Stimulated activated CD8-positive, alpha-beta memory T cell treated with anti-CD3 and anti-CD28 coated beads, Interleukin-2, amount 100 ng/mL, for 48 hours (primary cell): Measurements from ENCODE around the gene EIF3J.
"Not testable (repeated sequence)": the region's sequence is repeated elsewhere in the genome, so short reads cannot be mapped to it uniquely, and the experiment has no call there.

Source experiments
- DNase-seq, 2 donors: peaks; one replicate each; pipeline ENCODE4 v3.0.0-alpha.2; 2020; ENCODE audit warnings: low read depth in 2 of 2

Gene EIF3J

DNA sequence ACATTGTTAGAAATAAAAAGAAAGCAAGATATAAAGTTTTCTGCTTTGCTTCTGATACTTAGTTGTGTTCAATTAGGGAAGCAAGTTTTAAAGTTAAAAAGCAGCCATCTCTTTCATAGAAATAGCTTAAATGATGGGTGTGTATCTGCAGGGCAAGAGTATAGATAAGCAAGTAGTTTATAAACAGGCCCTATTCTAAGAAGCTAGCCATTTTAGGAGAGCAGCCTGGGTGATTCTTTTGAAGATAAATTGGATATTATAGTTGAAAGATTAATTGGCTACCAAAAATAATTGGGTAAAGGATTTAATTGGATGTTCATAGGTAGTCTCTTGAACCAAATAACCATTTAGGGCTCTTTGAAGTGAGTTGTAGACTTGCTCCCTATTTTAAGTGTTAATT, 5.6 kb downstream of the EIF3J start:
- DNase-seq, result no peak

DNA sequence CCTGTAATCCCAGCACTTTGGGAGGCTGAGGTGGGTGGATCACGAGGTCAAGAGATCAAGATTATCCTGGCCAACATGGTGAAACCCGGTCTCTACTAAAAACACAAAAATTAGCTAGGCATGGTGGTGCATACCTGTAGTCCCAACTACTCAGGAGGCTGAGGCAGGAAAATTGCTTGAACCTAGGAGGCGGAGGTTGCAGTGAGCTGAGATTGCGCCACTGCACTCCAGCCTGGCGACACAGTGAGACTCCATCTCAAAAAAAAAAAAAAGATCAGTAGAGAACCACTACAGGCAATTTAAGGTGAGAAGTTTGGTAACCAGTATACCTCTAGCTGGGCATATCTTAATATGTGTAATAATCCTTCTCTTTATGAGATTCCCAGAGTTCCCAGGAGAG, 7.8 kb downstream of the EIF3J start:
- DNase-seq, result not testable (repeated sequence)

DNA sequence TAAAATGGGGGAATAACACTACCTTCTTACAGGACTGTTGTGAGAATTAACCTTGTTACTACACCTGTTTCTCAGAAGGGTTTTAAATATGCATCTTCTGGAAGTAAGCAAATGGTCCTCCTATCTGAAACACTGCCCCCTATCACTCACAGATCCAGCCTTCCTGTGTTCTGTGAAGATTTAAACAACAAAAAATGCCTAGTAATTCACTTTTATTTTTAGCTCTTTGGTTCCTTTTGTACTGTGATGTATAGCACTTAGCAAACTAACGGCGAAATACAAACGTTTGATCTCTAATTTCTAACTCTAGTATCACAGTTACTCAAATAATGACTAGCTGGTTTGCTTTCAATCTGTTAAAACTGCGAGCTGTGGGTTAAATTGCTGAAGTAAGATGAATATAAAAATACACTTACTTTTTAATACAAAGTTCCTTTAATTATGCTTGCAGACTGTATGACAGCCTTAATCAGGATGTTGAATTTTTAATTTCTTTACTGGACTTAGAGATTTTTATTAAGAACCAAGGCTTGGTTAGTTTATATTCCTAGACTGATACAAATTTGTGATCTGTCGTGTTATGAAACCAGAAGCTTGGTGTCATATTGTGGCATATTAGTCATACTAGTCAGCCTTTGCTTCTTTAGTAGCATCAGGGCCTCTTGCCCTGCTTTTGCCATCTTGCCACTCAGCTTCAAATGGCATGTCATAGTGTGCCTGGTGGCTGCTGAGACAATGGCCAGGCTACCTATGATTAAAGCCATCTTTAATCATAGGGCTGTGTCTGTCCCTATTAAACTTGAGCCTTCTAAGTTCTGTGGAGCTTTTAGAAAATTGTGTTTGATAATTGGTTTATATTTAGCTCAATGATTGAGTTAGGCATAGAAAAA, 9.2 kb downstream of the EIF3J start:
- peak in 1 of 2 donors; percentile 28 for DNase-seq

DNA sequence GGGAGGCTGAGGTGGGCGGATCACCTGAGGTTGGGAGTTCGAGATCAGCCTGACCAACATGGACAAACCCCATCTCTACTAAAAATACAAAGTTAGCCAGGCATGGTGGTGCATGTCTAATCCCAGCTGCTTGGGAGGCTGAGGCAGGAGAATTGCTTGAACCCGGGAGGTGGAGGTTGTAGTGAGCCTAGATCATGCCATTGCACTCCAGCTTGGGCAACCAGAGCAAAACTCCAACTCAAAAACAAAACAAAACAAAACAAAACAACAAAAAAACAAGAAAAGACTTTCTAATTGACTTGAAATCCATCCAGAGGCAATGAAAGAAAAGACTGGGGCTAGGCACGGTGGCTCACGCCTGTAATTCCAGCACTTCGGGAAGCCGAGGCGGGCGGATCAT, 12.2 kb downstream of the EIF3J start:
- not testable (repeated sequence) for DNase-seq

DNA sequence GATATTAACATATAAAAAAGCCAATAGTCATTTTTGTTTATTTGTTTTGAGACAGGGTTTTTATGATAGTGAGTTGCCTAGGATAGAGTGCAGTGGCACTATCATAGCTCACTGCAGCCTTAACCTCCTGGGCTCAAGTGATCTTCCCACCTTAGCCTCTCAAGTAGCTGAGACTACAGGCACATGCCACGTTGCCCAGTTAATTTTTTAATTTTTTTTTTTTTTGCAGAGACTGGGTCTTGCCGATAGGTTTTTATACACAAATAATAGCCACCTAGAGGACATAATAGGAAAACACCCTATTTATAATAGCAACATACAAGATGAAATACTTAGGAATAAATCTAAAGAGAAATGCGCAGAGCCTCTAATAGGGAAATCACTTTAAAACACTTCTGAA, 13.3 kb downstream of the EIF3J start:
- no peak for DNase-seq

DNA sequence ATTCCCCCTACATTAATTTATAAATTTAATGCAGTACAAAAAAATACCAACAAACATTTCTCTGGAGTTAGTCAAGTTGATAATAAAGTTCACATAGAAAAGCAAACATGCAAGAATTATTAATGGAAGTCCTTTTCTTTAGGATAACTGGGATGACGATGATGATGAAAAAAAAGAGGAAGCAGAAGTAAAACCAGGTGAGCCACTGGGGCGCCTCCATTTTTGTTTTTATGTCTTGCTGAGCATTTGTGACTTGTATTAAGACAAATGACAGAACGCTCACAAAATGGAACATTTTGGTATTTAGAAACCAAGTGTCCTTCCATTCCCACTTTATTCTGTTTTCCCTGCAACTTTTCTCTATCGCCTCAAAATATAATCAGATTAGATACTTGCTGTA, 13.8 kb downstream of the EIF3J start:
- no peak for DNase-seq

DNA sequence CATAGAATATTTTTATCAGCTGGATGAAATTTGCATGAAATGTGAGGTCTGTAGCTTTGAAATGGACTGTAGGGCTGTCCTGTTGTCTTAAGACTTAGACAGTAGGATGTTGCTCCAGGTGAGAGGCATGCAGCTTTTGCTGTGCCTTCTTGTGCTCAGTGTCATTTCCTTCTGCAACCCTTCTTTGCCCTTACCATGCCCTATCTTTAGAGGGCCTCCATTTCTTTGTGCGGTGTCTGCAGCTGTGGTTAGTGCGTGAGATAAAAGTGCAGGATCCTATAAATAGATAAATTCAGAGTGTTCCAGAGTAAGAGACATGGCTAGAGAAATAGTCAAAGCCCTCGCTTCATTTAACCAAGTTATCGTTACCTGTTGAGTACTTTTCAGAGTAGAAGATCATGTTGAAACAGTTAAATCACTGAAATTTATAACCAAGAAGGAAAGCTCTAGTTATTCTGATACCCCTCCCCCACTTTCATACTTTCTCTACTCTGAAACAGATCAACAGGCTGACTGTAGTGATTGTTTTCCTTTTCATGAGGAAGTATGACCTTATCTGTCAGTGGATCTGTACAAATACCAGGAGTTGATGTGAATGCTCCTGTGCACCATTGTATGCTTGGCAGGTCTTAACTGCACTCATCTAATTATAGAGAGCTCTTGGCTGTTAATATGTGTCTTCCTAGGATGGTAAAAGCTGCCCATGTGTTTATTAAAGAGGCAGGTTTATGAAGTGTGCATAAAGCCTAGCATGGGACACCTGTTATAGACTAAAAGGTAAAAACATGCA, 18.2 kb downstream of the EIF3J start:
- no peak for DNase-seq

DNA sequence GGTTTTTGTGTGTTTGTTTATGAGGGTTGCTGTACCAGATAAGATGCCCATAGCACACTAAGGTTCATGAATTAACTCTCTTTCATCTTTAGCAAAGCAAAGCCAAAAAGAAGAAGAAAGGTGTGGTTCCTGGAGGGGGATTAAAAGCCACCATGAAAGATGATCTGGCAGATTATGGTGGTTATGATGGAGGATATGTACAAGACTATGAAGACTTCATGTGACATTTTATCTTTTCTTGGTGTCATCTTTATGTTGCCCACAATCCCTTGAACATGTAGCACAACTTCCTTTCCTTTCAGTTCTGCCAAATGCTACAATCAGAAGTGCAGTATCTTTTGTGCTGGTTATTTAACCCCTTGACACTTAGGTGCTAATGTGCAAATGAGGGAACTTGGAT, 24.0 kb downstream of the EIF3J start:
- DNase-seq, result not testable (repeated sequence)

DNA sequence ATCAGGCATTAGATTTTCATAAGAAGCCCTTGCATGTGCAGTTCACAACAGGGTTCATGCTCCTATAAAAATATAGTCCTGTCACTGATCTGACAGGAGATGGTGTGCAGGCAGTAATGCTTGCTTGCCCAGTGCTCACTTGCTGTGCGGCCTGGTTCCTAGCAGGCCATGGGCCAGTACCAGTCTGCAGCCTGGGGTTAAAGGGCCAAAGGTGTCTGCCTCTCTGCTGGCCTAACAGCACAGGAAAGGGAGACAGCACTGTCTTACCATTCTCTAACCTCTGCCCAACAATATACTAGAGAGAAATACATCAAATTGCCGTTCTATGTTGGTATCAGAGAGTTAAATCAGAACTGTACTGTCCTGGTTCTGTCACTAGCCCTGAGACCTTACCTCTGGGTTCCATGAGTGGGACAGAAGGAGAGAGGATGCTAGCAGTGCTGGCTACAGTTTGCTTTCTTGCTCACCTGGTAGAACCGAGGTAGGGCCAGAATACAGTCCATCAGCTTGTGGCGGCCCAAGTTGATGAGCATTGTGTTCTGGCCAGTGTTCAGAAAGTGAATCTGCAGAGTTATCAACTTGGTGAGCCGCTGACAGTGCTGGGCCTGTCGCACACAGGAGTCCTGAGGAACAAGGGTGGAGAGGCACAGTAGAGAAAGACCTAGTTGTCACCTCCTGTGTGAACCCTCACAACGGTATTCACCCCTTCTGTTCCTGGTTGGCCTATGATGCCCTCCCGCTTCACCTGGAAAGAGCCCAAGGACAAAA, 28.6 kb downstream of the EIF3J start:
- no peak for DNase-seq

DNA sequence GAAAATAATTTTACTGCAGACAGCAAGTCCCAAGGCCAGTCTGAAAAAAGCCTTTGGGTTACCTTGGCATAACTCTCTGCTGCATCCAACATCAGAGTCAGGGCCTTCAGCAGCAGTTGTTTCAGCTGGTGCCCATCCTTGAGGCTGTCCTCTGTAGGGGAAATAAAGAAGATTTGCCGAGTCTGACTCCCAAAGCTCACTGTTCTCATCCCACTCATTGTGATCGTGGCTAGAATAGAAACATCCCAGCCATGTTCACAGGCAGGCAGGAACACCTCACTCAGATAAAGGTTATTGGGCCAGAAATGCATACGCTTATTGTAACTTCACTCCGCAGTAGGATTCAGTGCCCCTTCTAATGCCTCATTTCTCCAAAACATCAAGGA, 29.2 kb downstream of the EIF3J start:
- no peak for DNase-seq

DNA sequence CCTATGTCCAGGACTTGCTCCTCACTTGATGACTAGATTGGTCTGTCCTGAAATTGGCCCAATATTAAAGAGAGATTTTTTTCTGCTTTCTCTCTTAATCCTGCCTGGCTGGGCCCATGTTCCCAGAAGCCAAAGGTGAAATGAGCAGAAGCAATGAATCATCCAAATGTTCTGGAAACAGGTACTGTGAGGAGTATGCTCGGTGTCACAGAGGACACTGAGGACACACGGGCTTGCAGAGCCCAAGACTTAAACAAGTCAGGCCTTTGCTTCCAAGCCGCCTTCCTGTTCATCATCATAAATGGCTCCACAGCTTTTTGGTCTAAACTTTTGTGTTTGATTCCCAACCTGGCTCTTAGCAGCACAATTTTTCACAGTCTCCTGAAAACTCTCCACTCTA, 31.4 kb downstream of the EIF3J start:
- no peak for DNase-seq

DNA sequence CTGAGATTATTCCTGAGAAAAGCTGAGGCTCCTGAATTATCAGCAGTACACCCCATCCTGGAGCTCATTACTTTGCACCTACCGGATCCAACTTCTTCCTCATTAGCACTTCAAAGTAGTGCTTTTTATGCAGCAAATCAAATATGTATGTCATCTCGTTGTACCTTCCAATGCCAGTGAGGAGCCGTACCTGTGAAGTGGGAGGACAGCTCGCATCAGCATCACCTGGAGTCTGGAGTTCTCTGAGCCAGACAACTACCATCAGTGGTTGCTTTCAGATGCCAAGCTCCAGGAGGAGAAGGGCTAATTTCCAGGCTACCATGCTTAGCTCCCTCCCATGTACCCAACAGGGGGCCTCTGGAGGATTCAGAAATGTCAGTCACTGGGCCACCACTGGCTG, 32.4 kb downstream of the EIF3J start:
- DNase-seq, result no peak

DNA sequence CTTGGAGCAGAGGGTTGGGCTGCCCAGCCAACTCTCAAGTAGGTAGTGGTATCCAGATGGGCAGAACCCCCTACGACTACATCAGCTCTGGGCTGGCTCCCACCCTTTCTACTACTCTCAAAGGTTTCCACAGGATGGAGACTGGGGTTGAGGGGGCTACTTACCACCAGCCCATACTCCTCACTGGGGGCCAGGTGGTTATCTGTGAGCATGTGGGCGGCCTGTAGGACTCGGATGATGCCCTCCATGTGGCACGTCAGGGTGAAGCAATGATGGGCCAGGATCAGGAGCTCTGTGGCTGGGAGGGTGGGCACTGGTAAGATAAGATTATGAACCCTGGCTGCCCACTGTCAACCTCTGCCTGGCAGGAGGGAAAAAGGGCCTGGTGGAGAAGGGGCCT, 33.4 kb downstream of the EIF3J start:
- no peak for DNase-seq

DNA sequence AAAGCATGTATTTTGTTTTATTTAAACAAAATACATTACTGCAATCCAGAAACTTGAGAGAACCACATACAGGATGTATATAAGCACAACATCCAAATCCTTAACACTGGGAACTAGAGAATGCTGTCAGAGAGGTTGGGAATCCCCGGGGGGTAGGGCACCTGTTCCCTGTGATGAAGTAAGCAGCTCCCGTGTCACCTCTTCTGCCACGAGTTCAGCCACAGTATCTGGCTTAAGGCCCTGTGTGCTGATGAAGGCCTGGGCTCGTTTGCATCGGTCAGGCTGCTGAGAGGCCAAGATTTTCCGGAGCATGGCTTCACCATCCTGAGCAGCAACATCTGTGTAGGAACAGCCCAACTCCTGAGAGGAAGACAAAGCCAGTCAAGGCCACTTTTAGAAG, 36.4 kb downstream of the EIF3J start:
- DNase-seq, result no peak

DNA sequence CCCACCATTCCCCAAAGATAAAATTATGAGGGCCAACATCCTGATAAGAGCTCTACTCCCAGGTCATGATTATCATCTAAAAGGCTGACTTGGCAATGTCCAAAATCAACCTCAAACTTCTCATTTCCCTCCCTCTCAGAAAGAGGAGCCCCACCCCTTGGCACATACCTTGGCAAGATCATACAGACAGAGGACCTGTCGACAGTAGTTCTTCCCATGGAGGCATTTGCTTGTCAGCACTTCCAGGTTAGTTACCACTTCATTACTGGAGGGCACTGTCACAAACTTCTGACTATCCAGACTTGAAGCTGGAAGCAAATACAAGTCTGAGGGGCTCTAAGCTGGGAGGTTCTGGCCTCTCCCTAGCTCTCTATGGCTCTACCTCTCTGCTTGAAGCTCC, 37.8 kb downstream of the EIF3J start:
- no peak for DNase-seq

DNA sequence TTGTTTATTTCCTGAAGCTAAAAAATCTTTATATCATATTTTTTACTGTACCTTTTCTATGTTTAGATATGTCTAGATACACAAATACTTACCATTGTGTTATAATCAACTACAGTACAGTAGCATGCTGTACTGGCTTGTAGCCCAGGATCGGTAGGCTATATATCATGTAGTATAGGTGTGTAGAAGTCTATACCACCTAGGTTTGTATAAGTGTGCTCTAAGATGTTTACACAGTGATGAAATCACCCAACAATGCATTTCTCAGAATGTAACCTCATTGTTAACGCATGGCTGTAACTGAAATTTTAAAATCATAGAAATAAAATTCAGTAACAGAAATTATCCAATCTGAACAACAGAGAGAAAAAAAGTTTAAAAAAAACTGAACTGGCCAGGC, 43.2 kb downstream of the EIF3J start:
- no peak for DNase-seq

DNA sequence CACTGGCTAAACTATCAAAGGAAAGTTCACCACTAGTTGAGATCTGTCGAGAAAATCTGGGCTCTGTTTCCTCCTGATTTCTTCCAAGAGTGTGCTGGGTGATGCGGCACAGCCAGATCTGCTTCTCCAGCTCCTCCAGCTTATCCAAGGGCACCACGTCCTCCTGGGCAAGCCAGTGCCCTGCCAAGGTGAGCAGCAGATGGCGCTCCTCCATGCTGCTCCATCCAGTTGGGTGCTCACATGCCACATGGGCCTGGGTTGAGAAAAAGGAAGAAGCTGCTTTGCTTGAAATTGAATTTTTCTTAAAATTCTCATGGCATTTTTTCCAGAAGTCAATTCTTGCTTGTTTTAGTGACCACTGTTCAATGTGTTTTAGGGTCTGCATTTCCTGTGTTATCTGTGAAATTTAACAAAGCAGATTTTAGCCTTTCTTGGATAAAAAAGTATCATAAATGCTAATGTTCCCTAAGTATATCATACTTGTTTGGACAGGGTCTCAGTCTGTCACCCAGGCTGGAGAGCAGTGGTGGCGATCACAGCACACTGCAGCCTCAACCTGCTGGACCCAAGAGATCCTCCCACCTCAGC, 47.3 kb downstream of the EIF3J start:
- peak; percentile 43 to 56 for DNase-seq

DNA sequence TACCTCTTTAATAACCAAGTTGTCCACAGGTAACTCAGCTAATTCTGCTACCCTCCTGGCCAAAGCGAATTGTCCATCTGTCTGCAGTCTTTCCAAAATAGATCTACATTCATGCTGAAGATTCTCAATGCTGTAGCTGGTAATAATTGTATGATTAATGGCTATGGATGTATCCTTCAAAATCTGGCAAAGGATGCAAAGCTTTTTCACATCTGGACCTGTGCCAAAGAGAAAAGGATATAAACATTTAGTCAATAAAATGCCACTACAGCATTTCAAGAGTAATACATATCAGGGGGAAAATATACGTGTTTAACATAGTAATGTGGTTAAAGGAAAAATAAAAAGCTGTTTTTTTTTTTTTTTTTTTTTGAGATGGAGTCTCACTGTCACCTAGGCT, 48.7 kb downstream of the EIF3J start:
- DNase-seq, result no peak

DNA sequence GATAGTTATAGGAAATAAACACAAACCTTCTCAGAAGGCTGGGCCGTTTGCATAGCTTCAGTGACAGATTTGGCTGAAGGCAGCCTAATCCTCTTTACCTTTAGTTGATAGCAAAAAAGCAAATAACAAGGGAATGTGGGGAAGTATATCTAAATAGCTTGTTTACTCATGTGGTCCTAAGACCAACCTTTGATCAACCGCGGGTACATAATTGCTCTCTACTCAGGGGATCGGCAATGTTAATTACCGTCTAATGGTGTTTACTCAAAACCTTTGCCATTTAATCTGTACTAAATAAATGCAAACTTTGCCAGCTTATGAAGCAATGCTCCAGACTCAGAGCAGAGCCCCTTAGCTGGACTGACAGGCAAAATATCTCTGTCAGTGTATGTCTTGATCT, 51.6 kb downstream of the EIF3J start:
- DNase-seq, result no peak

DNA sequence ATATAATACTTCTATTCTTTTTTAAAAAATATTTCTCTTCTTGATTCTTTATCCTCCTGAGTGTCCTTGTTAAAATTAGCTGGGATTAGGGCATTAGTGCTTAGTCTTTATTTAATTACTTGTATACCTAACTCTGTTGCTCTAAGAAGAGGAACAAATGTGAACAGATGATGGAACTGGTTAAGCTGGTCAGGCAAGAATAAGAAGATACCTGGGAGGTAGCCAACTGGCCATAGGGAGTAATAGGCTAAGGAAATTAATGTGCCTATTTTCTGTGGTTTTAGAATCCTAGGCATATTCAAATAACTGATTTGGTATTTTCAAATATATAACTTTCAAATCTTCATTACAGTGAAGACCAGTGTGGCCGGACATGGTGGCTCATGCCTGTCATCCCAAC, 54.4 kb downstream of the EIF3J start:
- DNase-seq, result no peak

DNA sequence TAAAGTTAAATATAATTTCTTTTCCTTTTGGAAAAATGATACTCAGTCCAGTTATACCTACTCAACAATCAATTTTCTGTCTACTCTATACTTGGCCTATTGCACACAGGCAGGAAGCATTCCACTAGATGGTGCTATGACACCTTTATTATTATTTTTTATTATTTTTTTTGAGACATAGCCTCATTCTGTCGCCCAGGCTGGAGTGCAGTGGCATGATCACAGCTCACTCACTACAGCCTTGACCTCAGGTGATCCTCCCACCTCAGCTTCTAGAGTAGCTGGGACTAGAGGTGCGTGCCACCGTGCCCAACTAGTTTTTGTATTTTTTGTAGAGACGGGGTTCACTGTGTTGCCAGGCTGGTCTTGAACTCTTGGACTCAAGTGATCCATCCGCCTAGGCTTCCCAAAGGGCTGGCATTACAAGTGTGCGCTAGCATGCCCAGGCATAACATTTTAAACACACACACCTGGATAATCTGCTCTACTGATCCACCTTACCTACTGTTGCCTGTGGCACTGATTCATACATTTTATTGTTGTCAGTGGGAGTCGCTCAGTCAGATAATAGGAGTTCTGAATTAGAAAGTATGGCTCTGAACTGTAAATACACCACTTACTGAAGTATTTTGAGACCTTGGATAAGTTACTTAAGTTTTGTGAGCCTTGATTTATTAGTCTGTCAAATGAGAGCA, 56.2 kb downstream of the EIF3J start:
- DNase-seq, result no peak
